ENCODE results near the gene RNF141.

GRCh38 chr11:10499874-10500601 is 40.9 kb downstream of the RNF141 start:
- TF ChIP-seq, protein P1, sequence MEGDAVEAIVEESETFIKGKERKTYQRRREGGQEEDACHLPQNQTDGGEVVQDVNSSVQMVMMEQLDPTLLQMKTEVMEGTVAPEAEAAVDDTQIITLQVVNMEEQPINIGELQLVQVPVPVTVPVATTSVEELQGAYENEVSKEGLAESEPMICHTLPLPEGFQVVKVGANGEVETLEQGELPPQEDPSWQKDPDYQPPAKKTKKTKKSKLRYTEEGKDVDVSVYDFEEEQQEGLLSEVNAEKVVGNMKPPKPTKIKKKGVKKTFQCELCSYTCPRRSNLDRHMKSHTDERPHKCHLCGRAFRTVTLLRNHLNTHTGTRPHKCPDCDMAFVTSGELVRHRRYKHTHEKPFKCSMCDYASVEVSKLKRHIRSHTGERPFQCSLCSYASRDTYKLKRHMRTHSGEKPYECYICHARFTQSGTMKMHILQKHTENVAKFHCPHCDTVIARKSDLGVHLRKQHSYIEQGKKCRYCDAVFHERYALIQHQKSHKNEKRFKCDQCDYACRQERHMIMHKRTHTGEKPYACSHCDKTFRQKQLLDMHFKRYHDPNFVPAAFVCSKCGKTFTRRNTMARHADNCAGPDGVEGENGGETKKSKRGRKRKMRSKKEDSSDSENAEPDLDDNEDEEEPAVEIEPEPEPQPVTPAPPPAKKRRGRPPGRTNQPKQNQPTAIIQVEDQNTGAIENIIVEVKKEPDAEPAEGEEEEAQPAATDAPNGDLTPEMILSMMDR (IDR thresholded peaks at IDR 0.05) = no peak
- TF ChIP-seq POLR2A (IDR thresholded peaks at IDR 0.05) = no peak
